Ascending aorta (tissue), 2 donors: ENCODE results near the gene NPC1L1. TPM values are rescaled to one million over a fixed set of nuclear protein-coding genes. Genes with fewer than 3 reads are reported as not detected.
"Not testable (repeated sequence)": the region's sequence is repeated elsewhere in the genome, so short reads cannot be mapped to it uniquely, and the experiment has no call there.

ENCODE experiments used
- DNase-seq, 2 donors: peaks; one replicate each; pipeline ENCODE4 v3.0.0-alpha.2; 2019; ENCODE audit warnings: low spot score in 2 of 2
- H3K27ac ChIP-seq, 2 donors: fragments of 200-600 bp; sonication (generic); one replicate each; pipeline ENCODE4 v1.5.1; 2016 to 2017; ENCODE audit warnings: mild to moderate bottlenecking in 1 of 2
- H3K27me3 ChIP-seq: fragments of 200-600 bp; sonication (generic); one replicate; pipeline ENCODE4 v1.5.1; 2017
- H3K36me3 ChIP-seq, 2 donors: fragments of 200-600 bp; sonication (generic); one replicate each; pipeline ENCODE4 v1.5.1; 2016
- H3K4me1 ChIP-seq, 2 donors: fragments of 200-600 bp; sonication (generic); one replicate each; pipeline ENCODE4 v1.5.1; 2016 to 2017; ENCODE audit warnings: mild to moderate bottlenecking in 1 of 2
- H3K4me3 ChIP-seq, 2 donors: fragments of 200-600 bp; sonication (generic); one replicate each; pipeline ENCODE4 v1.5.1; 2016 to 2017; ENCODE audit warnings: mild to moderate bottlenecking in 1 of 2
- H3K9me3 ChIP-seq, 2 donors: fragments of 200-600 bp; sonication (generic); one replicate each; pipeline ENCODE4 v1.5.1; 2016
- CTCF ChIP-seq, 3 experiments: fragments of 200-600 bp in 2 of 3; fragments of 450-650 bp in 1 of 3; sonication (generic) in 2 of 3; IDR thresholded peaks; one replicate each; pipeline ENCODE4 v1.5.1; 2016 to 2019; ENCODE audit warnings: antibody characterized with exemption in 3 of 3, mild to moderate bottlenecking in 1 of 3, moderate library complexity in 1 of 3
- intact Hi-C: fragments of 100-400 bp; cut with DNase I; formaldehyde crosslinking; loops from one replicate; pipeline ENCODE4 v1.15.1; 2023
- total RNA-seq: library from RNA; depleted of rRNA; stranded (reverse); fragments of >200 nt; gene quantifications from one replicate; pipeline ENCODE4 v1.1.0, GENCODE V29; 2016

NPC1L1 gene
- total RNA-seq, 1 donor from 2014 or later = not detected

DNA sequence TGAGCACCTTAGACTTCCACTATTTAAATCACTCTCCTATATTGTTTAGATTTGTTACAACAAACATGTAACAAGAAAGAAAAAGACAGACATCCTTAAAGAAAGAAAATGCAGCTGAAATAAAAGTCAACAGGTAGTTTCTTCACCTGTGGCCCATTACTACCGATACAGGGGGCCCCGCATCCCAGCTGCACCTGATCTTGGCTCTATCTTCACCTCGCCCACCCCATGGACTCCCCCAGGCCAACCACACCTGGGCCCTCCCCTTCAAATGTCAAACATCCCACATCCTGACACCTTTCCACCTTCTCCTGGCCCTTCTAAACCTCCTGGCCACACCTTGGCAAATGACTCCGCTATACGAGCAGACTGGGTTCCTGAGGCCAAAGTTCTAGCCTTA lies 25.6 kb upstream of the NPC1L1 start:
- Histone ChIP-seq H3K36me3 (peaks cover 67 to 82% of the 10 kb centered on the region in 2 donors), H3K27ac (no peak overlapping the region), H3K4me3 (no peak overlapping the region), H3K27me3 (no peaks in the 10 kb centered on the region), H3K9me3 (no peaks in the 10 kb centered on the region), H3K4me1 (no peaks in the 10 kb centered on the region)
- no peak for DNase-seq
- intact Hi-C loops = no loop called here
- TF ChIP-seq CTCF (IDR thresholded peaks at IDR 0.05) = no peak

DNA sequence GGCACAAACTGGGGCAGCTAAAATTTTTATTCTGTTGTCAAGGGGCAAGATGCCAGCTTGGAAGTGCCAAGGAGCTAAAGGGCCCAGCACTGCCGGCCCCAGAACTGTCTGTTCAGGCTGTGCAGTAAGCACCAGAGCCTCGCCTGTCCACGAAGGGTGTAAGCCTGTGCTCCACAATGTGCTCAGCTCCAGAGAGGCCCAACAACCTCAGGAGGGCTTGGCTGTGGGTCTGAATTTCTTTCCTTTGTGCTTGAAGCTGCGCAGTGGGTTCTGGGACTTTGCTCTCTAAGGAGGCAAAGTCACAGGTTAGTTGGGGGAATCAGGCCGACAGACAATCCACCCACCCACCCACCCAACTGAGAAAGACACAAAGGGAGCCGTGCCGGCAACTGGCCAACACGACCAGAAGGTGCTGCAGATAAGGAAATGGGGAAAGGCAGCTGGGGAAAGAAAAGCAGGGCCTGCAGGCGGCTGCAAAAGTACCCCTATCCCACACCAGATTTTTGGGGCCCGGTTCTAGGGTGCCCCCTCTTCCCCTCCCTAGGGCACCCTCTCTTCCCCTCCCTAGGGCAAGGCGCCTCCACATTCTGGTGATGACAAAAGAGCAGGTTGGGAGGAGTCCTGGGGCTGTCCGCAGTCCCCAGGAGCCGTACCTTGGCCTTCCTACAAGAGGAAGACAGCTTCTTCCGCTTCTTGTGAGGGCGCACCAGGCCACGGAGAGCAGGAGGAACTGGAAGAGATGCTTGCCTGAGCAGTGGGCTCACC lies 24.8 kb upstream of the NPC1L1 start:
- intact Hi-C loops = loop anchor here (2.0 kb wide), 1 partner anchor 325 kb away; no protein-coding TSS in a partner anchor
- Histone ChIP-seq H3K4me3 (no peak overlapping the region), H3K9me3 (no peaks in the 10 kb centered on the region), H3K36me3 (peaks cover 60 to 75% of the 10 kb centered on the region in 2 donors), H3K27me3 (no peaks in the 10 kb centered on the region), H3K4me1 (no peaks in the 10 kb centered on the region), H3K27ac (no peak overlapping the region)
- TF ChIP-seq CTCF (IDR thresholded peaks at IDR 0.05) = no peak
- no peak for DNase-seq

DNA sequence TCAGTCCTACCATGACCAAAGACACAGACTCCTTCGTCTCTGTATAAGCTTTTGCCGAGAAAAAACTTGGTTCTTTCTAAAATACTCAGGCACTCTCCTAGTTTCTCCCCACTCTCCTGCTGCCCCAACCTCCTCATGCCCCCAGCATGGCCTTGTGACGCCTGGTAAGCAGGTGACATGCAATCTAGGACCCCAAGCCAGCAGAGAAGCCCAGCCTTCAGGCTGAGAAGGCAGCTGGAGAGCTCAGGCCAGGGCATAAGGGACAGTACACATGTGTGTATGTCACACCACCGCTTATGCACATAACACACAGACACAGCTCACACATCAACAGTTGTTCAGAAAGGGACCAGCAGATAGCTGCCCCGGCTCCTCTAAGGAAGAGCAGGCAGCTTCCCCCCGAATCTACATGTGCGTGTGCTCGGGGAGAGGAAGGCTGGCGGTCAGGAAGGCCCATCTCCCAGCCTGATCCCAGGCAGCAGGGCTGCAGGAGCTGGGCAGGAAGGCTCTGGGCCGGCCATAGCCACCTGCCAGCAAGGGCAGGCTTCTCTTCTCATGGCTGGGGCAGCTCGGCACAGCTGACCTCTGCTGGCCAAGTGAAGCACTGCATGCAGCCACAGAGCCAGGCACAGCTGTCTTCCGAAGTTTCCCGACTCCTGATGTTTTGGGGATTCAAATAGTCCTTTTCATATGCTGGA lies 24.1 kb upstream of the NPC1L1 start:
- Histone ChIP-seq H3K4me3 (no peak overlapping the region), H3K4me1 (no peaks in the 10 kb centered on the region), H3K27me3 (no peaks in the 10 kb centered on the region), H3K27ac (no peak overlapping the region), H3K36me3 (peaks cover 53 to 68% of the 10 kb centered on the region in 2 donors), H3K9me3 (no peaks in the 10 kb centered on the region)
- intact Hi-C loops = loop anchor here (2.0 kb wide), 1 partner anchor 324 kb away; no protein-coding TSS in a partner anchor
- TF ChIP-seq CTCF (IDR thresholded peaks at IDR 0.05) = peak; percentile 83 to 97 (median 96)
- DNase-seq = peak in 1 of 2 donors; percentile 76

GRCh38 chr7:44564606-44565005 lies 23.5 kb upstream of the NPC1L1 start:
- Histone ChIP-seq H3K9me3 (no peaks in the 10 kb centered on the region), H3K4me3 (no peak overlapping the region), H3K27me3 (no peaks in the 10 kb centered on the region), H3K27ac (no peak overlapping the region), H3K4me1 (no peaks in the 10 kb centered on the region), H3K36me3 (peaks cover 46 to 61% of the 10 kb centered on the region in 2 donors)
- TF ChIP-seq CTCF (IDR thresholded peaks at IDR 0.05) = no peak
- no peak for DNase-seq
- intact Hi-C loops = loop anchor here (2.0 kb wide), 1 partner anchor 324 kb away; no protein-coding TSS in a partner anchor

DNA sequence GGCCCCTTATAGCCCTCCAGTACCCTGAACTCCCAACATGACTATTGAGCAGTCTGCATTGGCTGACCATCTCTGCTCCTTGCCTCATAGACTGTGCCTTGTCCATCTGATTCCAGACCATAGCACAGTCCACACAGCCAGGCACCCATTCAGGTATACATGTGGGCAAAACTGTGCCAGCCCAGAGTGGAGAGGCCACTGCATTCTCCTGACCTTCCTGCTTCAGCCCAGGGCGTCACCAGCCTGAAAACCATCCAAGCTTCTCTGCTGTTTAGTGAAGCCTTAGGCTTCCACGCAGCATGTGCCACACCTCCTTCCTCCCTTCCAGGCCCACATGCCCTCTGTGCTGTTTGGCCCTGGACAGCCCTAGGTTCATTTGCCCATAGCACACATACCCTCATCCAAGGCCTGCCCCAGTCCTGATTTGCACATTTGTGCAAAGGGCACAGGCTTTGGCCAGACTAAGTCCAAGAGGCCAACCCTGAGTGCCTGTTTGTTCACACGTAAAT lies 22.1 kb upstream of the NPC1L1 start:
- H3K27me3 ChIP-seq = no peaks in the 10 kb centered on the region
- no peak overlapping the region for H3K27ac ChIP-seq
- H3K4me3 ChIP-seq = no peak overlapping the region
- DNase-seq = no peak
- no peaks in the 10 kb centered on the region for H3K9me3 ChIP-seq
- intact Hi-C loops = no loop called here
- no peaks in the 10 kb centered on the region for H3K4me1 ChIP-seq
- TF ChIP-seq CTCF (IDR thresholded peaks at IDR 0.05) = no peak
- peaks cover 32 to 47% of the 10 kb centered on the region in 2 donors for H3K36me3 ChIP-seq

DNA sequence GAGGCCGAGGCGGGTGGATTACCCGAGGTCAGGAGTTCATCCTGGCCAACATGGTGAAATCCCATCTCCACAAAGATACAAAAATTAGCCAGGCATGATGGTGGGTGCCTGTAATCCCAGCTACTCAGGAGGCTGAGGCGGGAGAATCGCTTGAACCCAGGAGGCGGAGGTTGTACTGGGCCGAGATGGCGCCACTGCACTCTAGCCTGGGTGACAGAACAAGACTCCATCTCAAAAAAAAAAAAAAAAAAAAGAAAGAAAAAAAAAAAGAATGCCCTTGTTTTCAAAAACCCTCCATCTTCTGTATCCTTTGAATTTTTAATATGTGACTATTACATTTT lies 21.5 kb upstream of the NPC1L1 start:
- H3K27ac ChIP-seq, DNase-seq, intact Hi-C loops: not testable (repeated sequence)

More for the DNA sequence above, 21.5 kb upstream of the NPC1L1 start:
- H3K4me1 ChIP-seq, H3K4me3 ChIP-seq, H3K27me3 ChIP-seq, H3K9me3 ChIP-seq: not testable (repeated sequence)
- peaks cover 26 to 41% of the 10 kb centered on the region in 2 donors for H3K36me3 ChIP-seq
